GM23338 (cell line): Measurements from ENCODE around the gene PRKAA1.

Source experiments
- CREB1 ChIP-seq: fragments of 250-450 bp; sonication (Bioruptor Pico); IDR thresholded peaks from 2 replicates; pipeline ENCODE4 v1.5.0; 2020; ENCODE audit warnings: low read depth, mild to moderate bottlenecking, moderate library complexity
- CTCF ChIP-seq, 2 experiments: fragments of 200-600 bp in 1 of 2; sonication (generic) in 1 of 2; conservative IDR thresholded peaks; 2 replicates each; pipeline versions ENCODE4 v1.5.1 to v1.6.1; 2016 to 2017; ENCODE audit warnings: antibody characterized with exemption in 2 of 2, low read depth in 2 of 2, mild to moderate bottlenecking in 2 of 2, moderate library complexity in 1 of 2
- ETS1 ChIP-seq: IDR thresholded peaks from 2 replicates; pipeline ENCODE4 v1.6.1; 2016; ENCODE audit warnings: antibody characterized with exemption
- EZH2 ChIP-seq: fragments of 200-600 bp; sonication (generic); IDR thresholded peaks from one replicate; pipeline ENCODE4 v1.8.0; 2017; ENCODE audit warnings: antibody characterized with exemption, mild to moderate bottlenecking, low read depth; ENCODE audit not compliant: unreplicated experiment
- EZH2phosphoT487 ChIP-seq: fragments of 200-600 bp; sonication (generic); IDR thresholded peaks from one replicate; pipeline ENCODE4 v1.8.1; 2018; ENCODE audit warnings: antibody characterized with exemption; ENCODE audit not compliant: unreplicated experiment
- JUNB ChIP-seq: IDR thresholded peaks from one replicate; pipeline ENCODE4 v1.6.1; 2016; ENCODE audit warnings: antibody characterized with exemption; ENCODE audit not compliant: unreplicated experiment
- NANOG ChIP-seq: IDR thresholded peaks from 2 replicates; pipeline ENCODE4 v1.6.1; 2016; ENCODE audit warnings: antibody characterized with exemption, borderline replicate concordance
- POLR2AphosphoS5 ChIP-seq: IDR thresholded peaks from 2 replicates; pipeline ENCODE4 v1.6.1; 2016; ENCODE audit warnings: antibody characterized with exemption, low read depth
- REST ChIP-seq: IDR thresholded peaks from one replicate; pipeline ENCODE4 v1.6.1; 2018; ENCODE audit warnings: antibody characterized with exemption; ENCODE audit not compliant: unreplicated experiment
- STAT1 ChIP-seq: IDR thresholded peaks from one replicate; pipeline ENCODE4 v1.6.1; 2016; ENCODE audit warnings: antibody characterized with exemption; ENCODE audit not compliant: unreplicated experiment
- ZNF331 ChIP-seq: fragments of 250-450 bp; sonication (Bioruptor Pico); IDR thresholded peaks from 2 replicates; pipeline ENCODE4 v1.5.0; 2020; ENCODE audit warnings: low read depth, mild to moderate bottlenecking, moderate library complexity
- ZNF462 ChIP-seq: fragments of 250-450 bp; sonication (Bioruptor Pico); IDR thresholded peaks from 2 replicates; pipeline ENCODE4 v1.5.0; 2020; ENCODE audit warnings: mild to moderate bottlenecking, moderate library complexity

GRCh38 chr5:40833712-40834229 is 35.6 kb upstream of the PRKAA1 start:
- TF ChIP-seq EZH2: no peak
- no peak for TF ChIP-seq CTCF (conservative IDR thresholded peaks at IDR 0.05; ENCODE audit: low read depth in 2 of 2)
- no peak for TF ChIP-seq POLR2AphosphoS5
- TF ChIP-seq ZNF331 (CRISPR knock-in tag): no peak
- TF ChIP-seq REST: no peak
- TF ChIP-seq EZH2phosphoT487: no peak
- TF ChIP-seq JUNB: no peak
- no peak for TF ChIP-seq ZNF462 (CRISPR knock-in tag)
- no peak for TF ChIP-seq CREB1
- no peak for TF ChIP-seq ETS1
- no peak for TF ChIP-seq NANOG
- no peak for TF ChIP-seq STAT1
